GM12801 (cell line): ENCODE results near the gene TSR3.

Experiments used
- TF ChIP-seq, protein P1 (sequence below): IDR thresholded peaks from one replicate; pipeline ENCODE4 v1.5.1; 2011; ENCODE audit warnings: control low read depth; ENCODE audit not compliant: insufficient read length; ENCODE audit errors: extremely low read depth

TSR3 gene

DNA sequence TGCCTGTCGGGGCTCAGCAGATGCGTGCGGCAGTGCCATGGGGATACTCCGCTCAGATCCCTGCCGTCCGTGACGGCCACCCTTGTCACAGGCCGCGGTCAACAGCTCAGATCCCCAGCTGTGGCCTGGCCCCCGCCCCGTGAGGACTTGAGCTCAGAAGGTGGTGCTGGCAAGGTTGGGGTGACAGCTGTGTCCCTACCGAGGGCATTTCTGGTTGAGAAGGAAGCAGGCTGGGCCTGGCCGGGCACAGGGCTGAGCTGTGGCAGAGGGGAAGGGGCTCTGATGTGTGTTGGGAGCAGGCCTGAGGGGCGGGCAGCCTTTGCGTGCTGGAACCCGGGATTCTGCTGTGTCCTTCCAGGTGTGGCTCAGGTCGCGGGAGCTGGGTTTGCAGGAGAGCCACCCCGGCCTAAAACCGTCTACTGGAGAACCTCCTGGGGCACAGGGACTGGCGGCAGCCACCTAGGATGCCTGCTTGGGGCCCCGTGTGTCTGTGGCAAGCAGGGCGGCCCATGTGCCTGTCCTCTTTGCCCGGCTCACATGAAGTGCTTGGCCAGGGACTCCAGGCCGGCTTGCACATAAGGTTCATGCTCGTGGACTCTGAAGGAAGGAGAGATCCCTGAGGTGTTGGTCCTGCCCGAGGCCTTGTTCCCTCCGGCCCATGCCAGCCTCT lies 37.1 kb downstream of the TSR3 start:
- TF ChIP-seq, protein P1, sequence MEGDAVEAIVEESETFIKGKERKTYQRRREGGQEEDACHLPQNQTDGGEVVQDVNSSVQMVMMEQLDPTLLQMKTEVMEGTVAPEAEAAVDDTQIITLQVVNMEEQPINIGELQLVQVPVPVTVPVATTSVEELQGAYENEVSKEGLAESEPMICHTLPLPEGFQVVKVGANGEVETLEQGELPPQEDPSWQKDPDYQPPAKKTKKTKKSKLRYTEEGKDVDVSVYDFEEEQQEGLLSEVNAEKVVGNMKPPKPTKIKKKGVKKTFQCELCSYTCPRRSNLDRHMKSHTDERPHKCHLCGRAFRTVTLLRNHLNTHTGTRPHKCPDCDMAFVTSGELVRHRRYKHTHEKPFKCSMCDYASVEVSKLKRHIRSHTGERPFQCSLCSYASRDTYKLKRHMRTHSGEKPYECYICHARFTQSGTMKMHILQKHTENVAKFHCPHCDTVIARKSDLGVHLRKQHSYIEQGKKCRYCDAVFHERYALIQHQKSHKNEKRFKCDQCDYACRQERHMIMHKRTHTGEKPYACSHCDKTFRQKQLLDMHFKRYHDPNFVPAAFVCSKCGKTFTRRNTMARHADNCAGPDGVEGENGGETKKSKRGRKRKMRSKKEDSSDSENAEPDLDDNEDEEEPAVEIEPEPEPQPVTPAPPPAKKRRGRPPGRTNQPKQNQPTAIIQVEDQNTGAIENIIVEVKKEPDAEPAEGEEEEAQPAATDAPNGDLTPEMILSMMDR: no peak

DNA sequence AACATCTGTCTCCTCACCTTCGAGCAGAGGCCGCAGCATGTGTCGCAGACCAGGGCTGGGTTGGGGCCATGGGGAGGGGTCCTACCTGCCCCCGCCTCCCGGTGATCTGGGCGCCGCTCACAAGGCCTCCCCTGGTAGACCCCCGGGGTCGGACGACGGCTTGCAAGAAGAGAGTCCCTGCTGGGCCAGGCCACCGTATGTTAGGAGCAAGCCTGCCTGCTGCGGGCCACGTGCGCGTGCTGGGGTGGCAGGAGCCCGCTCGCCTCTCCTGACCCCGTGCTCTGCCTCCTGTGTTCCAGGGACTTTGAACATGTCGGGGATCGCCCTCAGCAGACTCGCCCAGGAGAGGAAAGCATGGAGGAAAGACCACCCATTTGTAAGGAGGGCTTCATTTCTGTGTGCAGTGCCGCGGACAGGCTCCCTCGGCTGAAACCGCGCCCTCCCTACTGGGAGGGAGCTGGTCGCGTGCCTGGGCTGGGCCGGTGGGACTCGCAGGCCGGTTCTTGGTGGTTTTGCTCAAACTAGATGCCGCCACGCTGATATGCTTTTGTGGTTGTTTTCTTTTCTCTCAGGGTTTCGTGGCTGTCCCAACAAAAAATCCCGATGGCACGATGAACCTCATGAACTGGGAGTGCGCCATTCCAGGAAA lies 37.8 kb downstream of the TSR3 start:
- TF ChIP-seq, protein P1: no peak

DNA sequence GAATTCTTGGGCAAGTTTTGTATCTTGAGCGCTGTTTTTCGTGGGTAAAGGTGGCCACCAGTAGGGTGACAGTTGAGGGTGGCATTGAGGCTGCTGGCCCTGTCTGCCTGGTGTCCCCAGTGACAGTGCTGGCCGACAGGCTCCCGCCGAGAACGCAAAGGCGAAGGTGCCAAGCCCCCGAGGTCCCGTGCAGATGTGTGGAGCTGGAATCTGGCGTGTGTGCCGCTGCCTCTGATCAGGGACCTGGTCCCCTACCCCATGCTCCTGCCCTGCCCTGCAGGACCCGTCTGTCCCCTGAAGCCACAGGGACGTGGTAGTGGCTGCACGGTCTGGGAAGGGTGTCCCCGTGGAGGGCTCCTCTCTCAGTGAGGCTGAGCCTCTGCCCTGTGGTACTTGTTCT lies 38.8 kb downstream of the TSR3 start:
- TF ChIP-seq, protein P1: no peak

DNA sequence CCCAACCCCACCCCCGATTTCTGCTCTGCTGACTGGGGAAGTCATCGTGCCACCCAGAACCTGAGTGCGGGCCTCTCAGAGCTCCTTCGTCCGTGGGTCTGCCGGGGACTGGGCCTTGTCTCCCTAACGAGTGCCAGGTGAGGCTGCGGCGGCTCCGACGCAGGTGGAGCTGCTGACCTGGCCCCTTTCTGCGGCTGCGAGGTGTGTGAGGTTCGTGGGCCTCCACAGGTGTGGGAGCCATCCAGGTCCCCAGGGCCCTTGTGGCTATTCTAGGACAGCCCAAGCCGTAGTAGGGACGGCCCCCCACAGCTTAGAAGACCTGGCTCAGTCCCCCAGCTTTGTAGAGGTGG lies 39.2 kb downstream of the TSR3 start:
- TF ChIP-seq, protein P1: no peak

DNA sequence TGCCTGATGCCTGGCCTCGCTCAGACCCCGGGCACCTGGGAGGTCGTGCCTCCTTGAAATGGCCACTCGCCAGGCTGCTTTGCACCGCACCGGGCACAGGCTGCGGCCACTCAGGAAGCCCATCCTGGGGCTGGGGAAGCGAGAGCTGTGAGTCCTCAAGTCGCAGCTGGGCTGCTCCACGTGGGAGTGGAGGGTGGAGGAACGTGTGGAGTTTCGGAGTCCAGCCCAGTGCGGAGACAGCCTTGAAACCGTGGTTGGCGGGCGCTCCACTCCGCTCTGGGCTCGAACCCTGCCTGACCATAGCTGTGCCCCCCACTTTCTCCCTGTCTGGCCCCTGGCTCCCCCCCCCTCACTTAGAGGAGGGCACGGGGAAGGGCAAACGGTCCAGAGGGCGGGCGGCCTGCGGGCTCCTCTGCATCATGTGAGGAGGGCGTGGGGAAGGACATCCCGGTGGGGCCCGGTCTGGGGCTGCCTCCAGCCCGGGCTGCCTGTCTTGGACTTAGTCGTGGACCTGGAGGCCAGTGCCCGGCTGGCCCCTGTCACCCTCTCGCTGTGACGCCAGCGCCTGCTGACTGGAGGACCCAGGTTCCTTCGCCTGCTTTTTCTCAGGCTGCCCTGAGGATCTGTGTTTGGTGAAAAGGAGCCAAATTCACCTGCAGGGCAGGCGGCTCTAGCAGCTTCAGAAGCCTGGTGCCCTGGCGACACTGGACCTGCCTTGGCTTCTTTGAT lies 39.8 kb downstream of the TSR3 start:
- TF ChIP-seq, protein P1: no peak

DNA sequence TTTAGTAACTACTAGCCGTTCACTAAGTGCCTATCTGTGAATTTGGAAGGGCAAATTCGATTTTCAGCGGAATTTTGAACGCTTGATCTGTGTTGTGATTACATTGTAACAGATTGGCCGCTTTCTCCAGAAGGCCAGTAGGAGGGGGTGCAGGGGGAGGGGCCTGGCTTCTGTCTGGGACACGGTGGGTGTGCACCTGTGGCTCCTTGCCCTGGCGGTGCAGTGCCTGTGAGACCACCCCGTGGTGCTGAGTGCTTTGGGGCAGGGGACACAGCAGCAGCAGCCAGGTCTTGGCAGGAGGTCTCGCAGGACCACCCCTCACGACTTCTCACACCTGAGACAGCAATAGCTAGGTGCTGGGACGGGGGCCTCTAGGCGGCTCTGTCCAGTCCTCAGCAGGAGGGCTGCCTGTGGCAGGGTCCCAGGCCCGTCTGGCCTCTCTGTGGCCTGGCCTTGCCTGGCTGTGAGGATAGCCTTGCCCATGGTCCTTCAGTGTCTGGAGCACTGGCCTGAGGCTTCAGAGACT lies 40.4 kb downstream of the TSR3 start:
- TF ChIP-seq, protein P1: no peak

DNA sequence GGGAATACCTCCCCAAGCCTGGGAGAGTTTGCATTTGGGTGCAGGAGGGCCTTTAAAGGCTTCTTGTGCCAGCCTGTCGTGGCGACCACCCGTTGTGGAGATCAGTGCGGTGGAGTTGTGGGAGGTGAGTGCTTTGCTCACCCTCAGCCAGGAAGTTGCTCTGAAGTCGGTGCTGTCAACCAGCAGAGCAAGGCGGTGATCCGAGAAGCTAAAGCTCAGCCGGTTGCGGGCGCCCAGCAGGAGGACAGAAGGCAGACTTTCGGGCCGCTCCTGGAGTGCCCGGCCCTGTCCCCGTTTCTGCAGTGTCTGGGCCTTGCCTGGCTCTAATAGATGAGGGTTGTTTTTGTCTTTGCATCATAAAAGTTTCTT lies 40.9 kb downstream of the TSR3 start:
- TF ChIP-seq, protein P1: no peak
